NB4 (cell line): ENCODE measurements around the gene RAI1.

Source experiments
- DNase-seq: peaks from one replicate; pipeline ENCODE4 v3.0.0; 2010; ENCODE audit warnings: low read depth
- H3K4me3 ChIP-seq: one replicate; pipeline ENCODE4 v1.5.1; 2011; ENCODE audit warnings: mild to moderate bottlenecking, low read depth, low read length, moderate library complexity
- MYC ChIP-seq: IDR thresholded peaks from 2 replicates; pipeline ENCODE4 v1.6.1; 2011; ENCODE audit warnings: low read depth, low read length
- POLR2A ChIP-seq: IDR thresholded peaks from 2 replicates; pipeline ENCODE4 v1.6.1; 2011; ENCODE audit warnings: mild to moderate bottlenecking; ENCODE audit not compliant: insufficient read length; ENCODE audit errors: extremely low read depth
- TF ChIP-seq, protein P1 (sequence below): IDR thresholded peaks from 2 replicates; pipeline ENCODE4 v1.6.1; 2011; ENCODE audit warnings: low read depth, low read length
- TF ChIP-seq, protein P2 (sequence below): IDR thresholded peaks from one replicate; pipeline ENCODE4 v1.5.1; 2012; ENCODE audit warnings: low read depth, low read length

Gene RAI1

DNA sequence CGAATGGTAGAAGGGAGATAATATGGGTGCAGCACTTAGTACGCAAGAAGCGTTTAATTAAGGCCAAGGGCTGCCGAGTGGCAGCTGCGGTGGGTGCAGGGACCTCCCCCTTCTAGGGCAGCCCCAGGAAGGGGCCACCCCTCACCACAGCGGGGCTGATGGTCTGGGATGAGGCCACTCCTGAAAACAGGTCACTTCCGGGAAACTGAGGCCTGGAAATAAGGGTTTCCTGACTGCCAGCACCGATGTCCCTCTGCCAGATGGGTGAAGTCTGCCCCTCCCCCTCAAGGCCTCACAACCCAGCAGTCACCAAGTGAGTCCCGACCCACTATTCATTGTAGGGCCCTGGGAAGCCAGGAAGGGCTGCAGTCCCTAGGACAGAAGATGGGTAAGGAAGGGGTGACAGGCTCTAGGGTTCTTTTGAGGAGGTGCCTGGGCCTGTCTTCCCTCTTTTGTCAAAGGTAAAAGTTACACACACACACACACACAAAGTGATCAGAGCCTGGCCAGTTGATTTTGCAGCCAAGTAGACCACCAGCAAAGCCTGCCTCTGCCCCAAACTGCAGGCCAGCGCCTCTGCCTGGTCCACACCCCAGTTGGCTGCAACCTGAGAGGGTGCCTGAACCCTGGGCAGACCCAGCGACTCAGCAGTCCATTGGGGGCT lies 143.0 kb downstream of the RAI1 start:
- no peak for DNase-seq
- peak overlapping the region; percentile 44 for H3K4me3 ChIP-seq

DNA sequence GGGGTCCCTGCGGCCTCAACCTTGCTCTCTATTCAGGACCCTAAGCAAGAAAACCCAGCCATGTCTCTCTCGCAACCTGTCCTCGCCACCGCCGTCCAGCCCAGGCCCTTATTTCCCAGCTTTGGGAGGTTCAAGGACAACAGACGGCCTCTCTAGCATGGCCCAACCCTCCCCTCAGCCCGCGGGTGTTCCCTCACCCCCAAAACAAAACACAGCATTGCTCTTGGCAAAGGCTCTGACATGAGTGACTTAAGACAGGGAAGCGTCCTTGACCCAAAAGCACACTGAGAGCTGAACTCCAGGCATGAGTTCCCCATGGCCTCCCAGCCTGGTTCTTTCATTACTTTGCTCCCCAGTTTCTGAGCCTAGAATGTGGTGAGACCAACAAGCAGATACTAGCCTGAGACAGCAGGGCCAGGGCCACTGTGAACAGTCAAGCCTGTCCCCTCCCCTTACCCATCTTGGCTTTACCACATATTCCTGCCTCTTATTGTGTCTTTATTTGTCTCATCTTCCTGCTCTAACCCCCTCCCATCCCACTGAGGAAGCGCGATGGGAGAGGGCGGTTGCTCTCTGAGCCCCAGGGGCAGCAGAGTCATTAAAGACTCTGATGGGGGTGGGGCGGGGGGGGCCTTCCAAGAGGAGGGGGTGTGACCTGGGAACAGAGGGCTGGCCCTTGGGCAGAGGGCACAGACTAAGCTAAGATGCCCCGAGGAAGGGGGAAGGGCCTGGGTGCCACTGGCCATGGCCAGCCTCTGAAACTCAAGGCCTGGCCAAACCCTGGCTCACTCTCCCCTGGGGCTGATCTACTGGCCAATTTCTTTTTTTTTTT lies 143.7 kb downstream of the RAI1 start:
- peak; percentile 83 for DNase-seq
- no peak overlapping the region for H3K4me3 ChIP-seq
- TF ChIP-seq, protein P1, sequence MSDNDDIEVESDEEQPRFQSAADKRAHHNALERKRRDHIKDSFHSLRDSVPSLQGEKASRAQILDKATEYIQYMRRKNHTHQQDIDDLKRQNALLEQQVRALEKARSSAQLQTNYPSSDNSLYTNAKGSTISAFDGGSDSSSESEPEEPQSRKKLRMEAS, result no peak
- TF ChIP-seq MYC, result no peak
- TF ChIP-seq, protein P2, sequence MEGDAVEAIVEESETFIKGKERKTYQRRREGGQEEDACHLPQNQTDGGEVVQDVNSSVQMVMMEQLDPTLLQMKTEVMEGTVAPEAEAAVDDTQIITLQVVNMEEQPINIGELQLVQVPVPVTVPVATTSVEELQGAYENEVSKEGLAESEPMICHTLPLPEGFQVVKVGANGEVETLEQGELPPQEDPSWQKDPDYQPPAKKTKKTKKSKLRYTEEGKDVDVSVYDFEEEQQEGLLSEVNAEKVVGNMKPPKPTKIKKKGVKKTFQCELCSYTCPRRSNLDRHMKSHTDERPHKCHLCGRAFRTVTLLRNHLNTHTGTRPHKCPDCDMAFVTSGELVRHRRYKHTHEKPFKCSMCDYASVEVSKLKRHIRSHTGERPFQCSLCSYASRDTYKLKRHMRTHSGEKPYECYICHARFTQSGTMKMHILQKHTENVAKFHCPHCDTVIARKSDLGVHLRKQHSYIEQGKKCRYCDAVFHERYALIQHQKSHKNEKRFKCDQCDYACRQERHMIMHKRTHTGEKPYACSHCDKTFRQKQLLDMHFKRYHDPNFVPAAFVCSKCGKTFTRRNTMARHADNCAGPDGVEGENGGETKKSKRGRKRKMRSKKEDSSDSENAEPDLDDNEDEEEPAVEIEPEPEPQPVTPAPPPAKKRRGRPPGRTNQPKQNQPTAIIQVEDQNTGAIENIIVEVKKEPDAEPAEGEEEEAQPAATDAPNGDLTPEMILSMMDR, result no peak
- TF ChIP-seq POLR2A, result no peak

More for the DNA sequence above, 143.0 kb downstream of the RAI1 start:
- no peak for TF ChIP-seq POLR2A
- TF ChIP-seq, protein P1, result no peak
- TF ChIP-seq, protein P2, result no peak
- TF ChIP-seq MYC, result no peak; the same call in 1 of the 2 replicates

DNA sequence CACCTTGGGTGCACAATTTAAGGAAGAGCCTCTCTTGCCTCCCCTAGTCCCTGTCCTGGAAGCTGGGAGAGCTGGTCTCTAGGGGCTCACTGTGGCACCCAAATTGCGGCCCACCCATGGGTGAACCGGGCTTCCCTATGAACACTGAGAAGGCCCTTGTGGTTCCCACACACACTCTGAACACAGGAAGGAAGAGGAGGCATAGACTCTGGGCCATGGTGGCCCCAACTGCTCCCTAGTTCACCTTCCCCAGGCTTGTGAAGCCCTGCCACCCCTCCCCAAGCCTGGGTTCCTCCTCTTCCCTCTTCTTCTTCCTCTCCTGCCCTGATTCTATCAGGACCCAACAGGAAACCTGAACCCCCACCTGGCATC lies 145.1 kb downstream of the RAI1 start:
- DNase-seq, result peak; percentile 47
- TF ChIP-seq, protein P1, result no peak
- TF ChIP-seq POLR2A, result no peak
- TF ChIP-seq MYC, result no peak
- TF ChIP-seq, protein P2, result no peak
- no peak overlapping the region for H3K4me3 ChIP-seq

DNA sequence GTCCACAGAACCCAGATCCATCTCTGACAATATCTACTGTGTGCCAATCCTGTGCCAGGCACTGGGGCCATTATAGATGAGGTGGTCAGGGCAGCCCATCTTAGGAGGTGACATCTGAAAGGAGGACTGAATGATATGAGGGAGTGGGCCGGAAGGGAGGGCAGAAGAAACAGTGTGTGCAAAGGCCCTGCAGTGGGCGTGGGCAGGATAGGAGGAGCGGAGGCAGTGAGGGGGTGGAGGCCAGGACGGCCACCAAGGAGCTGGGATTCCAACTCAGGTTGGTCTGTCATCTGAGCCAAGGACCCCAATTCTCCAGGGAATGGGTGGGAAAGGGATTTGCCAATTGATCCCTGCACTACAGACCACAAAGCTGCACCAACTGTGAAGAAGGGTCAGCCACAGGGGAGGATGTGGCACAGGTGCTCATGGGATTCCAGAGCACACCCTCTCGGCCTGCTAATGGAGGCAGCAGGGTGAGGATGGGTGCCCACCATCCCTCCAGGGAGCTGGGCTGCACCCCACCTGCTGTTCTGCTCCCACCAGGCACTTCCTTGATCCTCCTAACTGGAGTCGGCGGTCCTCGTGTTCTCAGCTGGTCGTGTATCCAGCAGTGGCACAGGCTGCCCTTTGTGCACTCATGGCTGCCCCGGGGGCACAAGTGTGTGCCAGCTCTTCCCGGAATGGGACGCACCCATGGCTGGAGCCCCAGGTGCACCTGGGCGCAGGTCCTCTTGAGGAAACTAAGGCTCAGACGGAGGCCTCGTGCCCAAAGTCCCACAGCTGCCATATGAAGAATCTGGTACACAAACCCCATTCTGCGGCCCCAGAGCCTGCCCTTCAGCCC lies 145.9 kb downstream of the RAI1 start:
- DNase-seq, result no peak
- H3K4me3 ChIP-seq, result no peak overlapping the region
- TF ChIP-seq, protein P1, result no peak
- TF ChIP-seq, protein P2, result no peak
- TF ChIP-seq POLR2A (no peak), MYC (no peak)

DNA sequence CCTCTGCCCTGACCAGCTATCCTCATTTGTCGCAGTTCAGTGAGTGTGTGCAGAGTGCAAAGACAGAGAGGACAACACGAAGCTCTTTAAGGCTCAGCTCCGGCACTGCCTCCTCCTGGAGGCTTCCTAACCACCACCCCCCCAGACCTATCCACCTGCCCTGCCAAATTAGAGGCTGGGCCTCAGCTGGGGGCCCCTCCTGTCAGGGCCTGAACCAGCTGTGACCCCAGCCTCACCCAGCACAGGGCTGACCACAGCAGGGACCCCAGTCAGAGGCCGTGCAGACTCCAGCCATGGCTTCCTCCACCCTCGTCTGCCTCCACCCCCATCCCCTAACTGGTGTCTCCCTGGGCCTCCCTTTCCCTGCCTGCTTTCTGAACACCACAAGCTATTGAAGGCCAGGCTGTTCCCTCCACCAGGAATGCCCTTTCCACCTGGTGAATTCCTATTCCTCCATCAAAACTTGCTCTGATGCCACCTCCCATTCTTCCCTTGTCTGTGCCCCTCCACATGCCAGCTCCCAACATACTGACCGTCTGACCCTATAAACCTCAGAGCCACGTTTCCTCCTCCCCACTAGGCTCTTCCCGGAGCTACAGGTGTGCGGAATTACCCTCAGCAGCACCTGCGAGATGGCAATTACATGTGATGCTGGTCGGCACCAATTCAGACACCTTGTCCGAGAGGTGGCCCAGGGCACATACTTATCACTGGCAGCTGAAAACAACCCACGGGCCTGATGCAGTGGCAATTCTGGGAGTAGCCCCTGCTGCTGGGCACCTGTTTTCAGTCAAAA lies 146.8 kb downstream of the RAI1 start:
- DNase-seq, result no peak
- TF ChIP-seq POLR2A (no peak), MYC (no peak)
- TF ChIP-seq, protein P1, result no peak
- TF ChIP-seq, protein P2, result no peak
- no peak overlapping the region for H3K4me3 ChIP-seq
